H1 (cell line): Measurements from ENCODE around the gene ATPAF1. TPM values are rescaled to one million over a fixed set of nuclear protein-coding genes. Genes with fewer than 3 reads are reported as not detected.

Experiments used
- CHD7 ChIP-seq: fragments of 300-600 bp; sonication (generic); IDR thresholded peaks from 2 replicates; pipeline ENCODE4 v1.7.1; 2012; ENCODE audit warnings: low read length, moderate library complexity, mild to moderate bottlenecking, inconsistent platforms; ENCODE audit not compliant: insufficient replicate concordance
- EGR1 ChIP-seq: IDR thresholded peaks from 2 replicates; pipeline ENCODE4 v1.6.1; 2011; ENCODE audit warnings: low read depth, low read length, borderline replicate concordance
- polyA plus RNA-seq, 7 experiments: library from polyadenylated mRNA; depleted of rRNA in 3 of 7; stranded (reverse) in 5 of 7; unstranded in 2 of 7; fragments of >200 nt in 5 of 7; fragments of 200-250 nt in 2 of 7; gene quantifications; 1 replicate in 5 of 7; 2 replicates in 1 of 7; 4 replicates in 1 of 7; pipeline versions ENCODE4 v1.2.1 to v1.2.3, GENCODE V29; 2011 to 2013; ENCODE audit warnings: missing spikeins in 2 of 7, mixed read lengths in 2 of 7
- total RNA-seq: library from RNA; stranded (reverse); fragmentation: NEBNext Ultra II Directional; extraction: Animal tissue kit (Norgen Biotek cat#: 25700); gene quantifications from 2 replicates; pipeline ENCODE4 v1.2.1, GENCODE V29; 2021

Gene ATPAF1
- total and polyA plus RNA-seq, 2 of the 8 experiments (the other 6 are each of a cell fraction or from before 2014, with no cell fraction given) = 46.7 to 55.9 TPM

DNA sequence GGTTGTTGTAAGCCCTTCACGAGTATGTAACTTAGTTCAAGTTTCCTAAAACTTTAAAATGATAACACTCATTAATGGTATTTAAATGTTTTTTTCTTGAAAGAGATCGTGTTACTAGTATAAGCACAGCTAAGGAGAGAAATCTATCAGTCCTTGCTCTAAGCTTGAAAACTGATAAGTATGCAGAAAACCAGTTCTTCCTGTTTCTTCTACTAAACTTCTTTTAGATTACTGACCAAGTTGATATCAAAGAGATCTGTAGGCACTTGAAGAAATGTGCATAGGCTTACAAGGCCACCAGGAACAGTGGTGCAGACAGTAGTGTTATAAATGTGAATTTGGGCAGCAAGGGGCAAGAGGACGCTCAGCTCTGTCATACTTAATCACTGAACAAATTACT, 46.8 kb upstream of the ATPAF1 start (continued):
- TF ChIP-seq CHD7 (no peak), EGR1 (no peak)
